Jurkat, Clone E6-1 (cell line): Measurements from ENCODE around the gene FABP6.
"Not testable (repeated sequence)": the region's sequence is repeated elsewhere in the genome, so short reads cannot be mapped to it uniquely, and the experiment has no call there.

Source experiments
- DNase-seq: peaks from one replicate; pipeline ENCODE4 v3.0.0-alpha.2; 2011; ENCODE audit warnings: low read depth, low spot score
- H3K4me3 ChIP-seq: 2 replicates; pipeline ENCODE4 v1.5.1; 2011; ENCODE audit warnings: mild to moderate bottlenecking, low read length, control low read depth, moderate library complexity

FABP6 gene

GRCh38 chr5:160211352-160211751, 18.0 kb upstream of the FABP6 start:
- no peak for DNase-seq
- H3K4me3 ChIP-seq, result no peak overlapping the region

- H3K4me3 ChIP-seq, result no peak overlapping the region
- DNase-seq, result no peak
Observed at GRCh38 chr5:160213537-160213936, 15.8 kb upstream of the FABP6 start.

GRCh38 chr5:160219356-160219755, 9.9 kb upstream of the FABP6 start:
- H3K4me3 ChIP-seq, result no peak overlapping the region
- no peak for DNase-seq

GRCh38 chr5:160221082-160221481, 8.2 kb upstream of the FABP6 start:
- H3K4me3 ChIP-seq, result no peak overlapping the region
- DNase-seq, result no peak

- DNase-seq, result no peak
- no peak overlapping the region for H3K4me3 ChIP-seq
Observed at GRCh38 chr5:160227012-160227411, 2.3 kb upstream of the FABP6 start.

GRCh38 chr5:160230686-160231527, 1.6 kb downstream of the FABP6 start:
- H3K4me3 ChIP-seq, result no peak overlapping the region
- no peak for DNase-seq

- no peak for DNase-seq
- no peak overlapping the region for H3K4me3 ChIP-seq
Observed at GRCh38 chr5:160231783-160232342, 2.6 kb downstream of the FABP6 start.

GRCh38 chr5:160233215-160233614, 3.9 kb downstream of the FABP6 start:
- no peak overlapping the region for H3K4me3 ChIP-seq
- DNase-seq, result no peak

GRCh38 chr5:160235731-160236130, 6.4 kb downstream of the FABP6 start:
- no peak overlapping the region for H3K4me3 ChIP-seq
- DNase-seq, result no peak

- no peak overlapping the region for H3K4me3 ChIP-seq
- no peak for DNase-seq
Observed at GRCh38 chr5:160237571-160238093, 8.3 kb downstream of the FABP6 start.

GRCh38 chr5:160240350-160240749, 11.0 kb downstream of the FABP6 start:
- no peak for DNase-seq
- H3K4me3 ChIP-seq, result no peak overlapping the region

GRCh38 chr5:160242145-160242544, 12.8 kb downstream of the FABP6 start:
- H3K4me3 ChIP-seq, result no peak overlapping the region
- DNase-seq, result no peak

GRCh38 chr5:160245506-160246086, 16.3 kb downstream of the FABP6 start:
- no peak overlapping the region for H3K4me3 ChIP-seq
- DNase-seq, result no peak

GRCh38 chr5:160249570-160249969, 20.3 kb downstream of the FABP6 start:
- H3K4me3 ChIP-seq, DNase-seq: not testable (repeated sequence)

- no peak overlapping the region for H3K4me3 ChIP-seq
- DNase-seq, result no peak
Observed at GRCh38 chr5:160250226-160250625, 20.9 kb downstream of the FABP6 start.

GRCh38 chr5:160250826-160251225, 21.5 kb downstream of the FABP6 start:
- DNase-seq, result no peak
- H3K4me3 ChIP-seq, result no peak overlapping the region

- no peak for DNase-seq
- no peak overlapping the region for H3K4me3 ChIP-seq
Observed at GRCh38 chr5:160251406-160252155, 22.3 kb downstream of the FABP6 start.

GRCh38 chr5:160252916-160253315, 23.6 kb downstream of the FABP6 start:
- DNase-seq, result no peak
- no peak overlapping the region for H3K4me3 ChIP-seq

GRCh38 chr5:160253441-160253840, 24.1 kb downstream of the FABP6 start:
- no peak for DNase-seq
- H3K4me3 ChIP-seq, result no peak overlapping the region

GRCh38 chr5:160254706-160255105, 25.4 kb downstream of the FABP6 start:
- no peak for DNase-seq
- H3K4me3 ChIP-seq, result no peak overlapping the region
